Activated B cell treated with CpG ODN at 0.5 μM for 24 hours (primary cell): ENCODE measurements around the gene IDH3B. TPM values are rescaled to one million over a fixed set of nuclear protein-coding genes. Genes with fewer than 3 reads are reported as not detected.

Experiments
- ATAC-seq: fragments of 200-7000 bp; cut with Tn5 transposase; one replicate; pipeline ENCODE4 v1.10.0; 2021; ENCODE audit warnings: low read depth, mild to moderate bottlenecking, moderate library complexity
- CTCF ChIA-PET: fragments of 350-600 bp; sonication (Branson Sonifier 250); formaldehyde crosslinking; loops from one replicate; lab custom pipeline; 2021; ENCODE audit warnings: antibody characterized with exemption; lab: Charles Lee
- POLR2A ChIA-PET: fragments of 350-600 bp; sonication (Branson Sonifier 250); formaldehyde crosslinking; loops from one replicate; lab custom pipeline; 2021; ENCODE audit warnings: antibody characterized with exemption; lab: Charles Lee
- DNase-seq: peaks from one replicate; pipeline ENCODE4 v3.0.0; 2022
- H3K27ac Mint-ChIP-seq: one replicate; pipeline ENCODE4 v1.8.0; 2020; ENCODE audit warnings: mixed read lengths
- H3K27me3 Mint-ChIP-seq: one replicate; pipeline ENCODE4 v1.8.0; 2021; ENCODE audit warnings: mixed read lengths
- H3K36me3 Mint-ChIP-seq: one replicate; pipeline ENCODE4 v1.8.0; 2021; ENCODE audit warnings: low read depth, mixed read lengths
- H3K4me1 Mint-ChIP-seq: one replicate; pipeline ENCODE4 v1.8.0; 2021; ENCODE audit warnings: mixed read lengths
- H3K4me3 Mint-ChIP-seq: one replicate; pipeline ENCODE4 v1.8.0; 2020; ENCODE audit warnings: mild to moderate bottlenecking, mixed read lengths
- H3K9me3 Mint-ChIP-seq: one replicate; pipeline ENCODE4 v1.8.0; 2020; ENCODE audit warnings: mixed read lengths
- intact Hi-C: fragments of 100-400 bp; cut with micrococcal nuclease; formaldehyde crosslinking; loops from one replicate; pipeline ENCODE4 v1.15.1; 2024
- total RNA-seq: library from RNA; stranded (reverse); gene quantifications from 2 replicates; pipeline ENCODE4 v1.2.3, GENCODE V29; 2022
- TF ChIP-seq, protein P1 (sequence below): fragments of 200-600 bp; IDR thresholded peaks from one replicate; pipeline ENCODE4 v1.8.0; 2022; ENCODE audit warnings: antibody characterized with exemption, mild to moderate bottlenecking

IDH3B gene
- total RNA-seq, 1 donor from 2014 or later, result 121 TPM

DNA sequence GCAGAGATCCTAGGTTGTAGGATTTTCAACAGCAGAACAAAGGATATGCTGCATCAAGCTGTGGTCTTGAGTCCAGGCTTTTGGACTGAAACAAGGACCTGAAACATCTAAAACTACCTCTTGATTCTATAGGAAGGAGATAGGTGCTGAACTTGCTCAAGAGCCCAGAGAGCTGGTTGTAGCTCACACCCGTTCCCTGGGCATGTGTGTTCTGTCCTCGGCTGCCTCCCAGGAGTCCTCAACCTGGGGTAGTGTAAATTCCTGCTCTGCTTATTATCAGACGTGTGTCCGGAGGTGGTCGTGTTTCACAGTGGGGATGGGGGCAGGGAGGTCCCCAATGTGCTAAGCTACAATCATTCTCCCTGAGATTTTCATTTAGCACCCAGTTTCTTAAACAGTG, 6.8 kb downstream of the IDH3B start:
- Mint-ChIP-seq H3K27ac (no peak overlapping the region), H3K36me3 (peaks cover 92% of the 10 kb centered on the region)
- no peak for ATAC-seq

DNA sequence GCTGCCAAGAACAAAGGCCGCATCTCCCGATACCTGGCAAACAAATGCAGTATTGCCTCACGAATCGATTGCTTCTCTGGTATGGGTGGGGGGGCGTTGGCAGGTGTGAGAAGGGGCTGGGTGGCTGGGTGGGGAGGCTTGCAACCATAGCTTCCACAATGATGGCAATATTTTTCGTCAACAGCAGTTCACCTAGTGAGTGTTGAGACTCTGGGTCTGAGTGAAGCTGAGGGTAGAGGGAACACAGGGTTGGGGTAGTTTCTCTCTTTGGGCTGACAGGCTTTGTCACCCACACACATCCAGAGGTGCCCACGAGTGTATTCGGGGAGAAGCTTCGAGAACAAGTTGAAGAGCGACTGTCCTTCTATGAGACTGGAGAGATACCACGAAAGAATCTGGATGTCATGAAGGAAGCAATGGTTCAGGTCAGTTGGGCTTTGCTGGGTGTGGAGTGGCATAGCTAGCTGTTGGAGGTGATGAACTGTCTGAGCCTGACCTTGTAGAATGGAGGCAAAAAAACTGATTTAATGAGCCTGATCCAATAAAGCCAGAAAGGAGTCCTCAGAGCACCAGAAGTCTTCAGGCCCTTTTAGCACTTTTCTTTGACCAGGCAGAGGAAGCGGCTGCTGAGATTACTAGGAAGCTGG, 7.4 kb downstream of the IDH3B start:
- DNase-seq (no peak), ATAC-seq (no peak)
- intact Hi-C loops, result loop anchor here (10.0 kb wide), 1 partner anchor 1192 kb away; the partner anchor contains the start of gene NSFL1C
- ChIA-PET POLR2A (no interaction called here), CTCF (no interaction called here)
- Mint-ChIP-seq H3K27ac (no peak overlapping the region), H3K4me3 (no peak overlapping the region), H3K4me1 (peaks cover 18% of the 10 kb centered on the region), H3K27me3 (no peaks in the 10 kb centered on the region), H3K36me3 (peaks cover 86% of the 10 kb centered on the region), H3K9me3 (no peaks in the 10 kb centered on the region)
- TF ChIP-seq, protein P1, sequence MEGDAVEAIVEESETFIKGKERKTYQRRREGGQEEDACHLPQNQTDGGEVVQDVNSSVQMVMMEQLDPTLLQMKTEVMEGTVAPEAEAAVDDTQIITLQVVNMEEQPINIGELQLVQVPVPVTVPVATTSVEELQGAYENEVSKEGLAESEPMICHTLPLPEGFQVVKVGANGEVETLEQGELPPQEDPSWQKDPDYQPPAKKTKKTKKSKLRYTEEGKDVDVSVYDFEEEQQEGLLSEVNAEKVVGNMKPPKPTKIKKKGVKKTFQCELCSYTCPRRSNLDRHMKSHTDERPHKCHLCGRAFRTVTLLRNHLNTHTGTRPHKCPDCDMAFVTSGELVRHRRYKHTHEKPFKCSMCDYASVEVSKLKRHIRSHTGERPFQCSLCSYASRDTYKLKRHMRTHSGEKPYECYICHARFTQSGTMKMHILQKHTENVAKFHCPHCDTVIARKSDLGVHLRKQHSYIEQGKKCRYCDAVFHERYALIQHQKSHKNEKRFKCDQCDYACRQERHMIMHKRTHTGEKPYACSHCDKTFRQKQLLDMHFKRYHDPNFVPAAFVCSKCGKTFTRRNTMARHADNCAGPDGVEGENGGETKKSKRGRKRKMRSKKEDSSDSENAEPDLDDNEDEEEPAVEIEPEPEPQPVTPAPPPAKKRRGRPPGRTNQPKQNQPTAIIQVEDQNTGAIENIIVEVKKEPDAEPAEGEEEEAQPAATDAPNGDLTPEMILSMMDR, result no peak

More for the DNA sequence above, 6.8 kb downstream of the IDH3B start:
- ChIA-PET POLR2A (no interaction called here), CTCF (no interaction called here)
- no peaks in the 10 kb centered on the region for H3K27me3 Mint-ChIP-seq
- intact Hi-C loops, result loop anchor here (10.0 kb wide), 1 partner anchor 1192 kb away; the partner anchor contains the start of gene NSFL1C
- no peaks in the 10 kb centered on the region for H3K9me3 Mint-ChIP-seq
- peaks cover 19% of the 10 kb centered on the region for H3K4me1 Mint-ChIP-seq
- TF ChIP-seq, protein P1, result no peak
- no peak for DNase-seq
- H3K4me3 Mint-ChIP-seq, result no peak overlapping the region

DNA sequence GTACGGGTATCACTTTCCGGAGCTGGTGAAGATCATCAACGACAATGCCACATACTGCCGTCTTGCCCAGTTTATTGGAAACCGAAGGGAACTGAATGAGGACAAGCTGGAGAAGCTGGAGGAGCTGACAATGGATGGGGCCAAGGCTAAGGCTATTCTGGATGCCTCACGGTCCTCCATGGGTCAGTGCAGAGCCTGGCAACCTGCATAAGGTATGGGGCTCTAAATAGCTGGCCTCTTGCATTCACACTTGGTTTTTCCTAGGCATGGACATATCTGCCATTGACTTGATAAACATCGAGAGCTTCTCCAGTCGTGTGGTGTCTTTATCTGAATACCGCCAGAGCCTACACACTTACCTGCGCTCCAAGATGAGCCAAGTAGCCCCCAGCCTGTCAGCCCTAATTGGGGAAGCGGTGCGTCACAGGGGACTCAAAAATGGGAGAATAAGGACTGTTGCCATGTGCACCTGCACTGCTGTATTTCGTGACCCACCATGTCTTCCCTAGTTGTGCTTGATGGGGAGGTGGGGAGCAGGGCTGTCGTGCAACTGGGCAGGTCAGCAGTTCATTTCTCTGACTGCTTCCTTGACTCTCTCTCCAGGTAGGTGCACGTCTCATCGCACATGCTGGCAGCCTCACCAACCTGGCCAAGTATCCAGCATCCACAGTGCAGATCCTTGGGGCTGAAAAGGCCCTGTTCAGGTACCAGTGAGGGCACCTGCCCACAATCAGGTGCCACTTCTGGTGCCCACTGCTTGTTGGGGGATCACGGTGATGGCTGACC, 8.5 kb downstream of the IDH3B start:
- no peaks in the 10 kb centered on the region for H3K9me3 Mint-ChIP-seq
- TF ChIP-seq, protein P1, result no peak
- H3K4me1 Mint-ChIP-seq, result peaks cover 19% of the 10 kb centered on the region
- ChIA-PET POLR2A (interaction anchor here (6.4 kb wide), 1 partner anchor 9 kb away, joined by 162 read pairs; the partner anchor contains the start of gene IDH3B), CTCF (no interaction called here)
- no peaks in the 10 kb centered on the region for H3K27me3 Mint-ChIP-seq
- intact Hi-C loops, result loop anchor here (10.0 kb wide), 1 partner anchor 1191 kb away; the partner anchor contains the start of gene NSFL1C
- H3K36me3 Mint-ChIP-seq, result peaks cover 75% of the 10 kb centered on the region
- no peak overlapping the region for H3K4me3 Mint-ChIP-seq
- ATAC-seq (no peak), DNase-seq (no peak)
- no peak overlapping the region for H3K27ac Mint-ChIP-seq

DNA sequence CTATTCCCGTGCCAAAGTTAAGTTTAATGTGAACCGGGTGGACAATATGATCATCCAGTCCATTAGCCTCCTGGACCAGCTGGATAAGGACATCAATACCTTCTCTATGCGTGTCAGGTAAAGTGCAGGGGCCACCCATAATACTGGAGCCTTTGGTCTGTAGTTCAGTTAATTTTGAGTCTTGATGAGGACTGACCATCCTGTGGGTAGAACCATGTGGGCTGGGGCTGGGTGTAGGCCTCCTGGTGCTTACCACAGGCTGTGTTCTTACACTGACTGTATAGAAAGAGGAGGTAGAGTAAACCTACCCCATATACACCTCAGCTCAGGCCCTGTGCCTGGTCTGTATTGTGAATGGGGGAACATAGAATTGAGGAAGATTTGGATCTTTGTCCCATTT, 9.2 kb downstream of the IDH3B start:
- ChIA-PET CTCF (no interaction called here), POLR2A (interaction anchor here (6.4 kb wide), 1 partner anchor 10 kb away, joined by 162 read pairs; the partner anchor contains the start of gene IDH3B)
- H3K9me3 Mint-ChIP-seq, result no peaks in the 10 kb centered on the region
- intact Hi-C loops, result loop anchor here (5.0 to 10.0 kb wide), 5 partner anchors 37 to 1538 kb away; partner anchors contain the start of genes EBF4, MRPS26, NSFL1C and PSMF1
- TF ChIP-seq, protein P1, result no peak
- DNase-seq, result no peak
- peaks cover 68% of the 10 kb centered on the region for H3K36me3 Mint-ChIP-seq
- peak overlapping the region; percentile 90 for H3K4me3 Mint-ChIP-seq
- ATAC-seq, result no peak
- H3K4me1 Mint-ChIP-seq, result peaks cover 19% of the 10 kb centered on the region
- H3K27me3 Mint-ChIP-seq, result no peaks in the 10 kb centered on the region
- H3K27ac Mint-ChIP-seq, result peak overlapping the region; percentile 41
